HEK293 (cell line): Measurements from ENCODE around the gene CD93.

Source experiments
- CTCF ChIA-PET: fragments of 350-600 bp; formaldehyde crosslinking; extraction: SDS; loops from one replicate; lab custom pipeline; 2021; ENCODE audit warnings: antibody characterized with exemption; lab: Yijun Ruan, JAX
- POLR2A ChIA-PET: fragments of 300-600 bp; formaldehyde crosslinking; extraction: SDS; loops from one replicate; lab custom pipeline; 2020; ENCODE audit warnings: antibody characterized with exemption, inconsistent platforms; lab: Yijun Ruan, JAX
- H3K27ac ChIP-seq: fragments of 200-500 bp; sonication (Bioruptor generic); 2 replicates; pipeline ENCODE4 v1.5.1; 2014; ENCODE audit warnings: low read depth, low read length, control low read depth, inconsistent platforms; ENCODE audit errors: extremely low read depth
- H3K36me3 ChIP-seq, 2 experiments: fragments of 200-500 bp in 1 of 2; sonication (Bioruptor generic) in 1 of 2; 1 replicate in 1 of 2; 2 replicates in 1 of 2; pipeline ENCODE4 v1.5.1; 2014 to 2017; ENCODE audit warnings: inconsistent platforms in 2 of 2, low read length in 2 of 2; ENCODE audit not compliant: control insufficient read depth in 2 of 2, insufficient read depth in 1 of 2
- H3K4me1 ChIP-seq: fragments of 200-500 bp; sonication (Bioruptor generic); 2 replicates; pipeline ENCODE4 v1.5.1; 2014; ENCODE audit warnings: mild to moderate bottlenecking, low read length, inconsistent platforms; ENCODE audit not compliant: control insufficient read depth, insufficient read depth
- H3K4me3 ChIP-seq: 2 replicates; pipeline ENCODE4 v1.5.1; 2011; ENCODE audit warnings: low read depth, mild to moderate bottlenecking, control low read depth, low read length, moderate library complexity
- H3K9me3 ChIP-seq: fragments of 200-500 bp; sonication (Bioruptor generic); 2 replicates; pipeline ENCODE4 v1.5.1; 2014; ENCODE audit warnings: low read depth, low read length, inconsistent platforms; ENCODE audit not compliant: control insufficient read depth, insufficient read depth
- OVOL3 ChIP-seq: fragments of 450-650 bp; formaldehyde crosslinking; IDR thresholded peaks from 2 replicates; pipeline ENCODE4 v1.5.1; 2016; ENCODE audit warnings: missing biosample characterization, missing genetic modification characterization
- PRDM2 ChIP-seq: fragments of 450-650 bp; formaldehyde crosslinking; IDR thresholded peaks from 2 replicates; pipeline ENCODE4 v1.5.1; 2016; ENCODE audit warnings: missing biosample characterization, missing genetic modification characterization, borderline replicate concordance
- ZNF132 ChIP-seq: fragments of 450-650 bp; formaldehyde crosslinking; IDR thresholded peaks from 2 replicates; pipeline ENCODE4 v1.5.1; 2017; ENCODE audit warnings: missing biosample characterization, missing genetic modification characterization, borderline replicate concordance
- ZNF184 ChIP-seq: fragments of 450-650 bp; IDR thresholded peaks from 2 replicates; pipeline ENCODE4 v1.5.1; 2018; ENCODE audit warnings: missing biosample characterization, mild to moderate bottlenecking, missing genetic modification characterization
- ZNF350 ChIP-seq: fragments of 450-650 bp; formaldehyde crosslinking; IDR thresholded peaks from 2 replicates; pipeline ENCODE4 v1.5.0; 2017; ENCODE audit warnings: missing biosample characterization, mild to moderate bottlenecking, missing genetic modification characterization
- ZNF354C ChIP-seq: fragments of 450-650 bp; formaldehyde crosslinking; IDR thresholded peaks from 2 replicates; pipeline ENCODE4 v1.5.1; 2016; ENCODE audit warnings: missing biosample characterization, missing genetic modification characterization, low read depth, borderline replicate concordance
- ZNF426 ChIP-seq: fragments of 450-650 bp; formaldehyde crosslinking; IDR thresholded peaks from 2 replicates; pipeline ENCODE4 v1.5.1; 2017; ENCODE audit warnings: missing biosample characterization, missing genetic modification characterization, mild to moderate bottlenecking, inconsistent platforms, moderate library complexity
- ZNF488 ChIP-seq: fragments of 450-650 bp; formaldehyde crosslinking; IDR thresholded peaks from 2 replicates; pipeline ENCODE4 v1.5.1; 2016; ENCODE audit warnings: missing biosample characterization, missing genetic modification characterization
- ZNF558 ChIP-seq: fragments of 450-650 bp; formaldehyde crosslinking; IDR thresholded peaks from 2 replicates; pipeline ENCODE4 v1.5.1; 2016; ENCODE audit warnings: missing biosample characterization, missing genetic modification characterization
- ZNF677 ChIP-seq: fragments of 450-650 bp; IDR thresholded peaks from 2 replicates; pipeline ENCODE4 v1.5.0; 2018; ENCODE audit warnings: missing biosample characterization, mild to moderate bottlenecking, missing genetic modification characterization, moderate library complexity
- TF ChIP-seq, protein P1 (sequence below): fragments of 450-650 bp; formaldehyde crosslinking; IDR thresholded peaks from 2 replicates; pipeline ENCODE4 v1.5.1; 2016; ENCODE audit warnings: missing biosample characterization, missing genetic modification characterization
- TF ChIP-seq, protein P2 (sequence below): fragments of 450-650 bp; formaldehyde crosslinking; IDR thresholded peaks from 2 replicates; pipeline ENCODE4 v1.5.1; 2017; ENCODE audit warnings: missing biosample characterization, missing genetic modification characterization
- TF ChIP-seq, protein P3 (sequence below): fragments of 450-650 bp; formaldehyde crosslinking; IDR thresholded peaks from 2 replicates; pipeline ENCODE4 v1.5.1; 2017; ENCODE audit warnings: missing biosample characterization, missing genetic modification characterization
- TF ChIP-seq, protein P4 (sequence below): fragments of 450-650 bp; formaldehyde crosslinking; IDR thresholded peaks from 2 replicates; pipeline ENCODE4 v1.5.1; 2016; ENCODE audit warnings: missing biosample characterization, missing genetic modification characterization
- TF ChIP-seq, protein P5 (sequence below): fragments of 450-650 bp; formaldehyde crosslinking; IDR thresholded peaks from 2 replicates; pipeline ENCODE4 v1.5.1; 2016; ENCODE audit warnings: missing biosample characterization, missing genetic modification characterization, borderline replicate concordance

Gene CD93

DNA sequence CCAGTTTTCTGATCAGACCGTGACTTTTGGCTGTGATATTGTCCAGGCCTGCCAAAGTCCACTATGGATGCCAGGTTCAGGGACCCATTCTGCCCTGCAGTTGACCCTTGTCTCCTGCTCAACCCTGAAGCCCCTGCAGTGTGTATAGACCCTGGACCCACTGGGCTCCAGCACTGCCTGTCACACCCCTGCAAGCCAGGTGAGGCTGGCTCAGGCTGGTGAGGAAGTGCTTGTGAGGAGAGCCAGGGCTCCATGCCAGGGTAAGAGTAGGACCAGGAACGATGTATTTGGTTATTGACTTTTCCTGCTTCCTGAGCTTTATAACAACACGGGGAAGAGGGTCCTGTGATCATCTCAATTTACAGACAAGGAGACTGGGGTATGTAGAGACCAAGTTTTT, 19.1 kb upstream of the CD93 start (continued):
- TF ChIP-seq, protein P1, sequence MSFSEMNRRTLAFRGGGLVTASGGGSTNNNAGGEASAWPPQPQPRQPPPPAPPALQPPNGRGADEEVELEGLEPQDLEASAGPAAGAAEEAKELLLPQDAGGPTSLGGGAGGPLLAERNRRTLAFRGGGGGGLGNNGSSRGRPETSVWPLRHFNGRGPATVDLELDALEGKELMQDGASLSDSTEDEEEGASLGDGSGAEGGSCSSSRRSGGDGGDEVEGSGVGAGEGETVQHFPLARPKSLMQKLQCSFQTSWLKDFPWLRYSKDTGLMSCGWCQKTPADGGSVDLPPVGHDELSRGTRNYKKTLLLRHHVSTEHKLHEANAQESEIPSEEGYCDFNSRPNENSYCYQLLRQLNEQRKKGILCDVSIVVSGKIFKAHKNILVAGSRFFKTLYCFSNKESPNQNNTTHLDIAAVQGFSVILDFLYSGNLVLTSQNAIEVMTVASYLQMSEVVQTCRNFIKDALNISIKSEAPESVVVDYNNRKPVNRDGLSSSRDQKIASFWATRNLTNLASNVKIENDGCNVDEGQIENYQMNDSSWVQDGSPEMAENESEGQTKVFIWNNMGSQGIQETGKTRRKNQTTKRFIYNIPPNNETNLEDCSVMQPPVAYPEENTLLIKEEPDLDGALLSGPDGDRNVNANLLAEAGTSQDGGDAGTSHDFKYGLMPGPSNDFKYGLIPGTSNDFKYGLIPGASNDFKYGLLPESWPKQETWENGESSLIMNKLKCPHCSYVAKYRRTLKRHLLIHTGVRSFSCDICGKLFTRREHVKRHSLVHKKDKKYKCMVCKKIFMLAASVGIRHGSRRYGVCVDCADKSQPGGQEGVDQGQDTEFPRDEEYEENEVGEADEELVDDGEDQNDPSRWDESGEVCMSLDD = no peak
- TF ChIP-seq ZNF677 (tag by site-specific recombination) = no peak

- Histone ChIP-seq H3K27ac (no peak overlapping the region), H3K4me3 (no peak overlapping the region), H3K36me3 (no peaks in the 10 kb centered on the region), H3K9me3 (no peaks in the 10 kb centered on the region), H3K4me1 (no peaks in the 10 kb centered on the region)
- TF ChIP-seq, protein P2, sequence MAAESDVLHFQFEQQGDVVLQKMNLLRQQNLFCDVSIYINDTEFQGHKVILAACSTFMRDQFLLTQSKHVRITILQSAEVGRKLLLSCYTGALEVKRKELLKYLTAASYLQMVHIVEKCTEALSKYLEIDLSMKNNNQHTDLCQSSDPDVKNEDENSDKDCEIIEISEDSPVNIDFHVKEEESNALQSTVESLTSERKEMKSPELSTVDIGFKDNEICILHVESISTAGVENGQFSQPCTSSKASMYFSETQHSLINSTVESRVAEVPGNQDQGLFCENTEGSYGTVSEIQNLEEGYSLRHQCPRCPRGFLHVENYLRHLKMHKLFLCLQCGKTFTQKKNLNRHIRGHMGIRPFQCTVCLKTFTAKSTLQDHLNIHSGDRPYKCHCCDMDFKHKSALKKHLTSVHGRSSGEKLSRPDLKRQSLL = no peak
- TF ChIP-seq ZNF350 (tag by site-specific recombination) = no peak
- no peak for TF ChIP-seq ZNF426 (tag by site-specific recombination)
- TF ChIP-seq, protein P3, sequence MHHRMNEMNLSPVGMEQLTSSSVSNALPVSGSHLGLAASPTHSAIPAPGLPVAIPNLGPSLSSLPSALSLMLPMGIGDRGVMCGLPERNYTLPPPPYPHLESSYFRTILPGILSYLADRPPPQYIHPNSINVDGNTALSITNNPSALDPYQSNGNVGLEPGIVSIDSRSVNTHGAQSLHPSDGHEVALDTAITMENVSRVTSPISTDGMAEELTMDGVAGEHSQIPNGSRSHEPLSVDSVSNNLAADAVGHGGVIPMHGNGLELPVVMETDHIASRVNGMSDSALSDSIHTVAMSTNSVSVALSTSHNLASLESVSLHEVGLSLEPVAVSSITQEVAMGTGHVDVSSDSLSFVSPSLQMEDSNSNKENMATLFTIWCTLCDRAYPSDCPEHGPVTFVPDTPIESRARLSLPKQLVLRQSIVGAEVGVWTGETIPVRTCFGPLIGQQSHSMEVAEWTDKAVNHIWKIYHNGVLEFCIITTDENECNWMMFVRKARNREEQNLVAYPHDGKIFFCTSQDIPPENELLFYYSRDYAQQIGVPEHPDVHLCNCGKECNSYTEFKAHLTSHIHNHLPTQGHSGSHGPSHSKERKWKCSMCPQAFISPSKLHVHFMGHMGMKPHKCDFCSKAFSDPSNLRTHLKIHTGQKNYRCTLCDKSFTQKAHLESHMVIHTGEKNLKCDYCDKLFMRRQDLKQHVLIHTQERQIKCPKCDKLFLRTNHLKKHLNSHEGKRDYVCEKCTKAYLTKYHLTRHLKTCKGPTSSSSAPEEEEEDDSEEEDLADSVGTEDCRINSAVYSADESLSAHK (tag by site-specific recombination) = no peak
- no peak for TF ChIP-seq OVOL3 (tag by site-specific recombination)
- no peak for TF ChIP-seq ZNF132
- no peak for TF ChIP-seq ZNF354C
- no peak for TF ChIP-seq ZNF488
- no peak for TF ChIP-seq ZNF184 (tag by site-specific recombination)
- TF ChIP-seq ZNF558 (tag by site-specific recombination) = no peak
- TF ChIP-seq, protein P4, sequence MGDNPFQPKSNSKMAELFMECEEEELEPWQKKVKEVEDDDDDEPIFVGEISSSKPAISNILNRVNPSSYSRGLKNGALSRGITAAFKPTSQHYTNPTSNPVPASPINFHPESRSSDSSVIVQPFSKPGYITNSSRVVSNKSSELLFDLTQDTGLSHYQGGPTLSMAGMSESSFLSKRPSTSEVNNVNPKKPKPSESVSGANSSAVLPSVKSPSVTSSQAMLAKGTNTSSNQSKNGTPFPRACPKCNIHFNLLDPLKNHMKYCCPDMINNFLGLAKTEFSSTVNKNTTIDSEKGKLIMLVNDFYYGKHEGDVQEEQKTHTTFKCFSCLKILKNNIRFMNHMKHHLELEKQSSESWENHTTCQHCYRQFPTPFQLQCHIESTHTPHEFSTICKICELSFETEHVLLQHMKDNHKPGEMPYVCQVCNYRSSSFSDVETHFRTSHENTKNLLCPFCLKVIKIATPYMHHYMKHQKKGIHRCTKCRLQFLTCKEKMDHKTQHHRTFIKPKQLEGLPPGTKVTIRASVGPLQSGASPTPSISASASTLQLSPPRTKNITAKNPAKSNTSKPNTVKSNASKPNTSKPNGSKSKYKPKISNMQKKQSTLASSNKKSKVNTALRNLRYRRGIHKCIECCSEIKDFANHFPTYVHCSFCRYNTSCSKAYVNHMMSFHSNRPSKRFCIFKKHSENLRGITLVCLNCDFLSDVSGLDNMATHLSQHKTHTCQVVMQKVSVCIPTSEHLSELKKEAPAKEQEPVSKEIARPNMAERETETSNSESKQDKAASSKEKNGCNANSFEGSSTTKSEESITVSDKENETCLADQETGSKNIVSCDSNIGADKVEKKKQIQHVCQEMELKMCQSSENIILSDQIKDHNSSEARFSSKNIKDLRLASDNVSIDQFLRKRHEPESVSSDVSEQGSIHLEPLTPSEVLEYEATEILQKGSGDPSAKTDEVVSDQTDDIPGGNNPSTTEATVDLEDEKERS = no peak
- TF ChIP-seq, protein P5, sequence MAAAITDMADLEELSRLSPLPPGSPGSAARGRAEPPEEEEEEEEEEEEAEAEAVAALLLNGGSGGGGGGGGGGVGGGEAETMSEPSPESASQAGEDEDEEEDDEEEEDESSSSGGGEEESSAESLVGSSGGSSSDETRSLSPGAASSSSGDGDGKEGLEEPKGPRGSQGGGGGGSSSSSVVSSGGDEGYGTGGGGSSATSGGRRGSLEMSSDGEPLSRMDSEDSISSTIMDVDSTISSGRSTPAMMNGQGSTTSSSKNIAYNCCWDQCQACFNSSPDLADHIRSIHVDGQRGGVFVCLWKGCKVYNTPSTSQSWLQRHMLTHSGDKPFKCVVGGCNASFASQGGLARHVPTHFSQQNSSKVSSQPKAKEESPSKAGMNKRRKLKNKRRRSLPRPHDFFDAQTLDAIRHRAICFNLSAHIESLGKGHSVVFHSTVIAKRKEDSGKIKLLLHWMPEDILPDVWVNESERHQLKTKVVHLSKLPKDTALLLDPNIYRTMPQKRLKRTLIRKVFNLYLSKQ (tag by site-specific recombination) = no peak
- no peak for TF ChIP-seq PRDM2 (tag by site-specific recombination)
- CTCF ChIA-PET = interaction anchor here (0.6 to 0.7 kb wide), 3 partner anchors 36 to 132 kb away, joined by 3 to 4 read pairs (median 4); no protein-coding TSS in a partner anchor
- POLR2A ChIA-PET = no interaction called here
These were observed 17.3 kb upstream of the CD93 start for GRCh38 chr20:23103284-23104018.
